ENCODE measurements around the gene CLECL1.
"Not testable (repeated sequence)": the region's sequence is repeated elsewhere in the genome, so short reads cannot be mapped to it uniquely, and the experiment has no call there.

Gene CLECL1

DNA sequence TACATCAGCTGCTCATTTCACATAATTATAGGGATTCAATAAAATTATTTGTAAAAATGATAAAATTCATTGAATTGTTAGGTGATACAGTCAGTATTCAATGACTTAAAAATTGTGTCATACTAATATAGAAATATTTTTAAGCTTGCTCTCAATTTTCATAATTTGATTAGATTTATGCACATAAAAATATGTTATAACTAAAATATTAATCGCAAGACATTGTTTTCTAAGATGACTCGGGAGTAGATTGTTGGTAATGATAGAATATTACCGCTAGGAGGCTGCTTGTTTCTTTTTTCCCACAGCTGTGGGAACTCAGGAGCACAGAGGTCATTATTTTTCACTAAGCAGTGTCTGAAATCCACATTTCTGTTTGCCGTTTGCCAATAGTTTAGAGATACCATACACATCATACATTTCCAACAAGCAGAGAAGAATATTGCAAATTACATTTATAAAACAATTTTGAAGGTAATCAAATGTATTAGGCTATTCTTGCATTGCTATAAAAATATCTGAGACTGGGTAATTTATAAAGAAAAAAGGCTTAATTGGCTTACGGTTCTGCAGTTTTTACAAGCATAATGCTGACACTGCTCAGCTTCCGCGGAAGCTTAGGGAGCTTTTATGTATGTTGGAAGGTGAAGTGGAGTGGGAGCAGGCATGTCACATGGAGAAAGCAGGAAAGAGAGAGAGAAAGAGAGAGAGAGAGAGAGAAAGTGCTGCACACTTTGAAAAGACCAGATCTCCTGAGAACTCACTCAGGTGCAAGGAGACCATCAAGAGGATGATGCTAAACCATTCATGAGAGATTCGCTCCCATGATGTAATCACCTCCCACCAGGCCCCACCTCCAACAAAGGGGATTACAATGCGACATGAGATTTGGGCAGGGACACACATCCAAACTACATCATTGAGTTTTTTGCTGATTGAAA lies 18.6 kb upstream of the CLECL1 start:
- DNase-seq (ENCODE audit: low read depth, low spot score): peak; percentile 8

DNA sequence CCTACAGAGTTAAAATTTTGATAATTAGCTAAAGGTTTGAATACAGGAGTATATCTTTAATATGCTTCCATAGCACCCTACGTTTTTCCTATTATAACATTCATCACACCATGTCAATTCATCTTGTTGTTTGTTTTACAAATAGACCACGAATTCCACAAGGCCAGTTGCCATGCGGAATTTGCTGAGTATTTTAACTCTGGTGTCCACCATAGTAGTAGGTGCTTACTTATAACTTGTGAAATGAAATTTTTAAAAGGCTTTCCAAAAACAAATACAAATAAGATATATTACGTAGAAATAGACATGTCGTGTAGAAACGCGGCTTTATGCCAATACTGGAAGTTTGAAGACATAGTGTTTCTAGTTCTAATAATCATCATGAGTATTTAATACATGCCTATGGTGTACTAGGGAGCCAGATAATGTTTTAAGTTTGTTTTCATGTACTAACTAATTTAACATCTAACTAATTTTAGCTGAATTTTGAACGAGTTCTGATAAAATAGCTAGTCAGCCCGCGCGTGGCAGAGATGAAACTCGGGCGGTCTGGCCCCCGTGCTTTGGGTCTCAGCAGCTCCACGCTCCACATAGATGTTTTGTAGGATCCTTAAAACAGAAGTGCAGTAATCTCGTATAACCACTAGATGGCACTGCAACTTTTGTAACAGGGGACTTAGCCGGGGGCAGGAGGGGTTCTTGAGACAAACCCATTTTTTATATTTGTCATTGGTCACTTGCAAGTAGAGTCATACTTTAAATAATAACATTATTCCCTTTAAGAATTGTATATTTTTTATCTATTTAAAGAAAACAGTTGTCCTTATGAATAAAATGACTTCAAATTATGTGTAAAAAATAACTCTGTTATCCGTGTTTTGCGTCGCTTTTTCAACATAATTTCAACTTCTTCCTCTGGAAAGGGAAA lies 17.6 kb upstream of the CLECL1 start:
- peak; percentile 75 for DNase-seq (ENCODE audit: low read depth, low spot score)

DNA sequence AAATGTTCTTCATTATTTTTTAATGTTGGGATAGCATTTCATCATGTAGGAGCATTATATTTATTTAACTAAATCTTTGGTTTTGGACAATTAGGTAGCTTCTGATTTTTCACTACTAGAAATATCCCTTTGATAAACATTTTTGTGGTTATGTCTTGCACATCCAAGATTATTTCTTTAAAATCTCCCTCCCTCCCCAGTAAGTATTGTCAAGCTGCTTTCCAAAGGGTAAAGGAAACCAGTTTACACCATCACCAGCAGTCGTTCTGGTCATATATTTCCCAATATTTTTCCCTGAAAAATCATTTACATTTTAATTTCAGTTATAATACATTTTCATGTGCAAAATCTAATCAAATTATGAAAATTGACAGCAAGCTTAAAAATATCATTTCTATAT lies 16.7 kb upstream of the CLECL1 start:
- DNase-seq (ENCODE audit: low read depth, low spot score): no peak

DNA sequence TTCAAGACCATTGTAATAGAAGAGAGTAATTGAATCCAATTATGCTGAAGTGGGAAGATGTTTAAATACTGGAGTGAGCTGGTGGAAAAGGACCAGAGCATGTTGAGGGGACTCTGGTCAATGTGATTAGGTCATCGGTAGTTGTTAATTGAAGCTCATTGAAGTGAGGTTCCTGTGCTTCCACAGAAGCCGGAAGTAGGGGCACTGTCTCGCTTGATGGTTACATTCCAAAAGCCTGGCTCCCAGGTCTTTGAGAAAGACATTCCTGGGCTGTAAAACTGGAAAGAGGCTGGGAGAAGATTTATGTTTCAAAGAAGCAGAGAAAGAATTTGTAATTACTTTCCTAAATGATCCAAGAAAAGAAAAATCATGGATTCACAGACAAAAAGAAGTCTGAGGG lies 12.3 kb upstream of the CLECL1 start:
- DNase-seq (ENCODE audit: low read depth, low spot score): peak; percentile 4

DNA sequence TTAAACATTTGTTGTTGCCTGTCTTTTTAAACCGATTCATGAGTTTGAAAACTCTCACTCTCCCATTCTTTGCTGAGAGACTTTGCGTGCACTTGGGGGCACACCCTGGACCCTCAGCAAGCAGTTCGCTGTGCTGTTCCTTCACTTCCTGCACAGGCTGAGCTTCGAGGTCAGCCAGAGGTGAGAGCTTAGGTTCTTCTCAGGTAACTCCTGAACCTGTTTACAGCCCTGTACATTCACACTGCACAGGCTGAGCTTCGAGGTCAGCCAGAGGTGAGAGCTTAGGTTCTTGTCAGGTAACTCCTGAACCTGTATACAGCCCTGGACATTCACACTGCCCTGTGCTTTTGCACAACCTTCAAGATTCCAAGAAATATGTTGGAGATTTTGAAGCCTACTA lies 9.8 kb upstream of the CLECL1 start:
- DNase-seq (ENCODE audit: low read depth, low spot score): no peak

DNA sequence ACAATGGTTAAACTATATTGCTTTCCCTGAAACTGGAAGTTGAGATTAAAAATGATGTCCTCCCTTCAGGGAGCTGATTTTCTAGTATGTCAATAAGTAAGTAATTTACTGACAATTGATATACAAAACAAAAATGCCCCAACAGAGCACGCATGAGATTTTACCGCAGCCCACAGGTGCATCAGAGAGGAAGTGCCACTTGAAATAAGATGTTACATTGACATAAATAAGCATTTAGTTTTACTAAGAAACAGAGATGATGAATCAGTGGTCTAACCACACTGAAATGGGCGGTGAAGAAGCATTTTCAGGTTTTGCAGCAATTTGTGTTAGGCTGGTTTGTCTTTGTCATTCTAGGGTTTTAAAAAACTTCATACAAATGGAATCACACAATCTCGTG lies 8.8 kb upstream of the CLECL1 start:
- DNase-seq (ENCODE audit: low read depth, low spot score): no peak

DNA sequence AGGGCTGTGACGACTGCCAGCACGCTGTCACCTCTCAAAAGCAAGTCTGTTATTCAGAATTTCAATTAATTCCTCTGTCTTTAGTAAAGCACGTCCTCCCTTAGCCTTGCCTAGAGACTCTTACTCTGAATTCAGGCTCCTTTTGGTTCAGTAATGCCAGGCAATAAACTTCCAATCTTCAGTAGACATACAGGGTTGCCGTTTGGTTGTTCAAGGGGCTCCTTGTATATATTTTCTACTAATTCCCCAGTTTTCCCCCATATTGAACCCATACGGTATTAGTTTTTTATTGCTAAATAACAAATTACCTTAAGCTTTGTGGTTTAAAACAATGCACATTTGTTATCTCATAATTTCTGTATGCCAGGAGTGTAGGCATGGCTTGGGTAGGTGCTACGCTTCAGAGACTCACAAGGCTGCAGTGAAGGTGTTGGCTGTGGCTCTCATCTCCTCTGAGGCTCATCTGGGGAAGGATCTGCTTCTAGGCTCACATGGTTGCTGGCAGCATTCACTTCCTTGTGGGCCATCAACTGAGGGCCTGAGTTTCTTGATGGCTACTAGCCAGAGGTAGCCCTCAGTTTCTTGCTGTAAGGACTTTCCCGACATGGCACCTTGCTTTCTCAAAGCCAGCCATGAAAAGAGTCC lies 7.3 kb upstream of the CLECL1 start:
- DNase-seq (ENCODE audit: low read depth, low spot score): no peak

DNA sequence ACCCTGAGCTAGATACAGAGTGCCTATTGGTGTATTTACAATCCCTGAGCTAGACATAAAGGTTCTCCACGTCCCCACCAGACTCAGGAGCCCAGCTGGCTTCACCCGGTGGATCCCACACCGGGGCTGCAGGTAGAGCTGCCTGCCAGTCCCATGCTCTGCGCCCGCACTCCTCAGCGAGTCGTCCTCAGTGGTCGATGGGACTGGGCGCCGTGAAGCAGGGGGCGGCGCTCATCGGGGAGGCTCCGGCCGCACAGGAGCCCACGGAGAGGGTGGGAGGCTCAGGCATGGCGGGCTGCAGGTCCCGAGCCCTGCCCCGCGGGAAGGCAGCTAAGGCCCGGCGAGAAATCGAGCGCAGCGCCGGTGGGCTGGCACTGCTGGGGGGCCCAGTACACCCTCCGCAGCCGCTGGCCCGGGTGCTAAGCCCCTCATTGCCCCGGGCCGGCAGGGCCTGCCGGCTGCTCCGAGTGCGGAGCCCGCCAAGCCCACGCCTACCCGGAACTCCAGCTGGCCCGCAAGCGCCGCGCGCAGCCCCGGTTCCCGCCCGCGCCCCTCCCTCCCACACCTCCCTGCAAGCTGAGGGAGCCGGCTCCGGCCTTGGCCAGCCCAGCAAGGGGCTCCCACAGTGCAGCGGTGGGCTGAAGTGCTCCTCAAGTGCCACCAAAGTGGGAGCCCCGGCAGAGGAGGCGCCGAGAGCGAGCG lies 6.7 kb upstream of the CLECL1 start:
- not testable (repeated sequence) for DNase-seq (ENCODE audit: low read depth, low spot score)

DNA sequence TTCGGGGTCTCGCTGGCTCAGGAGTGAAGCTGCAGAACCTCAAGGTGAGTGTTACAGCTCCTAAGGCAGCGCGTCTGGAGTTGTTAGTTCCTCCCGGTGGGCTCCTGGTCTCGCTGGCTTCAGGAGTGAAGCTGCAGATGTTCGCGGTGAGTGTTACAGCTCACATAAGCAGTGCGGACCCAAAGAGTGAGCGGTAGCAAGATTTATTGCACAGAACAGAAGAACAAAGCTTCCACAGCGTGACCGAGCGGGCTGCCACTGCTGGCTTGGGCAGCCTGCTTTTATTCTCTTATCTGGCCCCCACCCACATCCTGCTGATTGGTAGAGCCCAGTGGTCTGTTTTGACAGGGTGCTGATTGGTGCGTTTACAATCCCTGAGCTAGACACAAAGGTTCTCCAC lies 6.0 kb upstream of the CLECL1 start:
- not testable (repeated sequence) for DNase-seq (ENCODE audit: low read depth, low spot score)

DNA sequence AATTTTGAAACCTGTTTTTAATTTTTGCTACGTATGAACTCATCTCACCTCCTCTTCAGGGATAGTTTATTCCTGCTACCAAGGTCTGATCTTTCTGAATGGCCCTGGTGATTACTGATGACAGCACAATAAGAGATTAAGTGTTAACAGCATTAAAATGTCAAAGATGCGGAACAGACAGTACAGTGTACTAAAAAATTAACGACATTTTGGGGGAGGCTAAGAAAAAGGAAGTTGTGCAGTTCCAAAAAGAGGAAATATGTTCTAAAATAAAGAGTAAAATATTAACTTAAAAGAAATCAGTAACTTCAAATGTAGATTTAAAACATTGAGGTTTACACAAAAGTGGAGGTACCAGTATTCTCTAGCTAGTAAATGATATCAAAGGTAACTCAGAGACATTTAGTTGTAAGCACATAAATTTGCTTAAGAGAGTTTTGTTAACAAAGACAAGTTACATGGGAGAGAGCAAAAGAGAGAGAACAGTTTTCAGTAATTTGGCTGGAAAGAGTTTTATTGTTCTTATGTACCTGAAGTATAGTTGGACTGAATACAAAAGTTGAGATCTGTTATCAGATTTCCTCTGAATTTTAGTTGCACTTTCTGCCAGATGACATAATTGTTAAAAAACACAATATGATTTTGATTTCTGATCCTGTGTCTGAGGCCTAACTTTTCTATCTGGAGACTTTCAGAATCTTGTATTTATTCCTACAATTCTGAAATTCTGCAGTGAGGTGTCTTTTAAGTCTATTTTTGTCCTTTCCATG lies 4.2 kb upstream of the CLECL1 start:
- no peak for DNase-seq (ENCODE audit: low read depth, low spot score)

DNA sequence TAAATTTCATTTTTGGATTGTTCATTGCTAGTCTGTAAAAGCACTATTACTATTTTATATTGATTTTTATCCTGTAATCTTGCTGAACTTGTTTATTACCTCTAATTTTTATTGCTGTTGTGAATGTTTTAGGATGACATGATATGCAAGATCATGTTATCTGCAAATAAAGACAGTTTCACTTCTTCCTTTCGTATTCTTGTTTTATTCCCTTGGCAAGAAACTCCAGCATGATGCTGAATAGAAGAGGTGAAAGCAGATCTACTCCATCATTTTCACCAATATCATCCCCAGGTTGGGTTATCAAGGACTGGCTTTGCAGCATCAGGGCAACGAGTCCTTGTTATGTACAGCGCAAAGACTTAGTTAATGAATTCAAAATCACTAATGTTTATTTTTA lies 2.7 kb upstream of the CLECL1 start:
- no peak for DNase-seq (ENCODE audit: low read depth, low spot score)

DNA sequence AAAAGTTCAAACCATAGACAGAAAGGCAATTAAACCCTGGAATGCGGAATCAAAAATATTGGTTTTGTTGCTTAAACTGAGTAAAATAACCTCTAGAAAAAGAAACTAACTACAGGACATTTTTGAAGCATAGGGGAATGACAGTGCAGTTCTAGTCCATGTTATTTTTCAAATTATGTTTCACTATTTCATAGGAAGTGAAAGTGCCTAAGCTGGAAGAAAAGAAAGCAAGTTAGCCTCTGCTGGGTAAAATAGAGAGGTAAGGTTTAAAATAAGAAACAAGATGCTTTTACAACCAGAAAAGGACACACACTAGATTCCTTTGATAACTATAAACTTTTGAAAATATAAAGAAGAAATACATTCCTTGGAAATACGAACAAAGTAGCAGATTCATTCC lies 1.1 kb downstream of the CLECL1 start:
- no peak for DNase-seq (ENCODE audit: low read depth, low spot score)

DNA sequence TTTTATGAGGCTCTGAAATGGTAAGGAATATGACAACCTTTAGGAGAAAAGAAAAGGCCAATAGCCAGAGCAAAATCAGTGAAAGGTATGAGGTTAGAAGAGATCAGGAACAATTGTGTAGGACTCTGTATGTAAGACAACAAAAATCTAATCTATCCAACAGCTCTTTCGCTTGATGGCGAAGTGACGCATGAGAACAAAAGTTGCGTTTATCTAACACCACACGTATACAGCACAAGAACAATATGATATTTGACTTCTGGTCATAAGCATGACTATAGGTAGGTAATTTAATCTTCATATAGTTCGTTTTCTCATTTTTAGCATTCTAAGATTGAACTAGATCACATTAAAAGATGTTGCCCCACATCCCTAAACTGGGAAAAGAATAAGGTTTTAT lies 1.5 kb downstream of the CLECL1 start:
- DNase-seq (ENCODE audit: low read depth, low spot score): no peak

DNA sequence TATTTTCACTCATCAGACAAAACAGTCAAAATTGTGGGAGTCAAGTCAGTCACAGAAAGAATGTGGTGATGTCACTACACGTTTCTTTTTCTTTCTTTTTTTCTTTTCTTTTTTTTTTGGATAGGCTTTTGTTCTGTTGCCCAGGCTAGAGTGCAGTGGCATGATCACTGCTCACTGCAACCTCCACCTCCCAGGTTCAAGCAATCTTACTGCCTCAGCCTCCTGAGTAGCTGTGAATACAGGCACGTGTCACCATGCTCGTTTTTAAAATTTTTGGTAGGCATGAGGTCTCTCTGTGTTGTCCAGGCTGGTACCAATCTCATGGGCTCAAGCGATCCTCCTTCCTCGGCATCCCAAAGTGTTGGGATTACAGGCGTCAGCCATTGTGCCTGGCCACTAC lies 2.3 kb downstream of the CLECL1 start:
- no peak for DNase-seq (ENCODE audit: low read depth, low spot score)

DNA sequence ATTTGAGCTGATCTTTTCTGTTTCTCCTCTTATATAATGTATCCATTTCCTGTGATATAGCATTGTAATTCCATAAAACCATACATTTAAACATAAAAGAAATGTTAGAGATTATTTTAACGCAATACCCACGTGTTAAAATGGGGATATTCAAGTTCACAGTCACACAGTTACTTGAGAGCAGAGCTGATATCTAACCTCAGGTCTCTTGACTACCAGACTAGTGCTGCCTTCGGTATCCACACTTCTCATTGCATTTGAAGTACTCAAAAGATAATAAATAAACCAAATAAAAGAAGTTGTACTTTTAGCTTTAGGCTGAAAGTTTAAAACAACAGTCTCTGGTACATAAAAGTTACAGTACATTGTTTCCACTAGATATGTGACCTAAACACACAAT lies 2.9 kb downstream of the CLECL1 start:
- no peak for DNase-seq (ENCODE audit: low read depth, low spot score)

DNA sequence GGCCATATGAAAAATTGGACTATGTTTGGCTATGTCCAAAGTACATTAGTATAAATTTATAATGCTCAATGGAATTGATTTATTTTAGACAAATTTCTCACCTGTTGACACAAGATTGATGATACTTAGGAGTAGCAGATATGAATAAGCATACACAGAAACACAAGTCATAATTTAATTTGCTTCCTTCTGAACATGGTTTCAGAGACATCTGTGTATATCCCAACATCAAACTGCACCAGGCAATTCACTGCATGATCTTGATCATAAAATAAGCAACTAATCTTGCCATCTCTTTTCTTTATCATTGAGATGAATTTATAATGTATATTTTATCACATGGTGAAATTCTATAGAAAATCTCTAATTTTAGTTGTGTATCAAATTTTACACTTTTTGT lies 3.8 kb downstream of the CLECL1 start:
- DNase-seq (ENCODE audit: low read depth, low spot score): no peak

DNA sequence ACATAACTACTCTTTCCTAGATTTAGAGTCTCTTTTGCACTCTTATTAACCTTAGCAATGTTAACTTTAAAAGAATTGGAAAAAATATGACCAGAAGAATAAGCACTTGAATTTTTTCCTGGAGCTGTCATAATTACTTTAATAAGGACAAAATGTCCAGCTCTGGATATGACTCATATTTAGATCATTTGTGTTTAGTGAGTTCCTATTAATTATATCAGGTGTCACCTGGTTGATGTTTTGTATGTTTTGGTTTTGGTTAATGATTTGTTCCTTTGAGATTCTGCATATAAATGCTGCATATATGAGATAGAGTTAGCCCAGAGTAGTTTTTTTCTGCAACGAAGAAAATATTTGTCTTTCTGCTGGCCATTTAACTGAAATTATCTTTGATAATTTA lies 5.1 kb downstream of the CLECL1 start:
- no peak for DNase-seq (ENCODE audit: low read depth, low spot score)

DNA sequence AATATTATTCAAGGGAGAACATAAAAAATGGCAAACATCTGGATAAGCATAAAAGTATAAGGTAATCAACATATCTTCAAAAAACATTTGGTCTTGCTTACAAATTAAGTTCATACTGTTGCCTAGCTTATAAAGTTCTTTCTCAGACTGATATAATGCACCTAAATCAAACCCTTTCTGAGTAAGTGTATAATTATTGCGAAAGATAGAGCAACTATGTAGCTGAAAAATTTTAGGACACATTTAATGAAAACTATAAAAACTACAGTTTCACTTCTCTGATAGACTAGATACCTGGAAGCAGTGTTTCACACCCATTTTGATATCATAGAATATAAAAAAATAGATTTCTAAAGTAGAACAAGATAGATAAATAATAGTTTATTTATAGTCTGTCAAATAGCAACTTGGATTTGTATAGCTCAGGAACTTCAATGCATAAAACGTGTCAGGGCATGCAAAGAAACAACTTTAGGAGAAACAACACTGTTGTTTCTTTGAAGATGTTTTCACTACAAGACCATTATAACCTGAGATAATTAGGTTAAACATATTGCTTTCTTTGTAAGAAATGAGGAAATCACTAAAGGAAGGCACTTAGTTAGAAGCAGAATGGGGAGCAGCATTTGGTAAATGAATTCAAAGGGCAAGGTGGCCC lies 7.6 kb downstream of the CLECL1 start:
- no peak for DNase-seq (ENCODE audit: low read depth, low spot score)

DNA sequence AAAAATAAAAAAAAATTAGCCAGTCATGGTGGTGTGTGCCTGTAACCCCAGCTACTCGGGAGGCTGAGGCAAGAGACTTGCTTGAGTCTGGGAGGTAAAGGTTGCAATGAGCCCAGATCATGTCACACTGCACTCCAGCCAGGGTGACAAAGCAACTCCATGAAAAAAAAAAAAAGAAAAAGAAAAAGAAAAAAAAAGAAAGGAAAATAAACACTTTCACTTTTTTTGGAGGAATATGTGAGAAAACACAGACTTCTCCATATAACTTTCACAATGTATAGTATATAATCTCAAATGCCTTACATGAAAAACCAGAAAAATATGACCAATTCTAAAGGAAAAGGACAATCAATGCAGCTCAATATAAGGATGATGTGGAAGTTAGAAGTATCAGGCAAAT lies 8.9 kb downstream of the CLECL1 start:
- no peak for DNase-seq (ENCODE audit: low read depth, low spot score)

DNA sequence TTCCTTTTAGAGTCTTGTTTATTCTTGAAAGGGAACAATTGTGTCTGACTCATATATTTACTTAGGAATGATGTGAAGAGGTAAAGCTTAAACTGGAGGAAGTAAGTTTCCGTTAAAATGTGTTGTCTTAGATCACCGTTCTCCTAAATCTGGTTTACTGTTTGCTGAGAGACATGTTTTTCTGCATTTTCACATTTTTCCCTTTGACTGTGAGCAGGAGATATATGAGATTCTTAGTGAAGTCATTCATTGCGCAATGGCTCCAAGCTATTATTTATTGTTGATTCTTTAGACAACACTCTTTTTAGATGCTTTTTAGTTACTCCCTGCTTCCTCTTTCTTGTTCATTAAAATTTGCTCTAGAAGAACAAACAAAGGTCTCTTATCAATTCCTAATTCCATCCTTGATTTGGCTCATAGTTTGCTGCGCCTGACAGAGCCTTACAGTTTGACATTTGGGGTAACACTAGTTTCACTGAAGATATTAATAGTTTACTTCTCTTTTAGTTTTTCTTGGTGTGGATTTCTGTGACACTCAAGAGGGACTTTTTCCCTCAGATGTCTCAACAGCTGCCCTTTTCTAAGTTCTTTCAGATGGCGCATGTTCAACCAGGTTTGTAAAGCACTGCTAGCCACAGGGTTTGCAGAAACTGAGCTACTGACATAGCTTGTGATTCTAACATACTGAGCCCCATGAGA lies 11.4 kb downstream of the CLECL1 start:
- peak; percentile 15 for DNase-seq (ENCODE audit: low read depth, low spot score)

All from astrocyte of the hippocampus (primary cell).